OCI-LY3 (cell line): ENCODE measurements around the gene TUBE1.

Experiments
- EZH2phosphoT487 ChIP-seq: fragments of 200-600 bp; shearing (Covaris generic); IDR thresholded peaks from 2 replicates; pipeline ENCODE4 v1.6.1; 2018; ENCODE audit warnings: antibody characterized with exemption, mixed run types, low read depth
- TF ChIP-seq, protein P1 (sequence below): fragments of 200-600, 300-600 bp; sonication (generic); IDR thresholded peaks from 2 replicates; pipeline ENCODE4 v1.5.1; 2014; ENCODE audit warnings: antibody characterized with exemption, low read length, low read depth

DNA sequence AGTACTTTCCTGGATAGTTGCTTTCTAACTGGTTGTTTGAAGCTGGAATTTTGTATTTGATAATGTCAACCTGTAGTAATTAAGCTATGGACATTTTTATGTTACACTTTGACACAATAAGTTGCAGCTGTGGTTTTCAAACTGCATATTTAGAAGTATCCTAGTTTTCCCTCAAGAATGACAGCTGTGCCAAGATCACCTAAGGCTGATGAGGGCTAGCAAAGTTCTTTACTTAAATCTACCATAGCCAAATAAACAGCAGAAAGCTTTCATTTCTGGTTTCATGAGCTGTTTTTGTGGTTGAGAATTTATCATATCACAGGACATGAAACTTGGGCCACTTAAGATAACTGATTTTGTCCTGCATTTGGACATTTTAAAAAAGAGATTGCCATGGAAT lies 30.8 kb upstream of the TUBE1 start:
- TF ChIP-seq, protein P1, sequence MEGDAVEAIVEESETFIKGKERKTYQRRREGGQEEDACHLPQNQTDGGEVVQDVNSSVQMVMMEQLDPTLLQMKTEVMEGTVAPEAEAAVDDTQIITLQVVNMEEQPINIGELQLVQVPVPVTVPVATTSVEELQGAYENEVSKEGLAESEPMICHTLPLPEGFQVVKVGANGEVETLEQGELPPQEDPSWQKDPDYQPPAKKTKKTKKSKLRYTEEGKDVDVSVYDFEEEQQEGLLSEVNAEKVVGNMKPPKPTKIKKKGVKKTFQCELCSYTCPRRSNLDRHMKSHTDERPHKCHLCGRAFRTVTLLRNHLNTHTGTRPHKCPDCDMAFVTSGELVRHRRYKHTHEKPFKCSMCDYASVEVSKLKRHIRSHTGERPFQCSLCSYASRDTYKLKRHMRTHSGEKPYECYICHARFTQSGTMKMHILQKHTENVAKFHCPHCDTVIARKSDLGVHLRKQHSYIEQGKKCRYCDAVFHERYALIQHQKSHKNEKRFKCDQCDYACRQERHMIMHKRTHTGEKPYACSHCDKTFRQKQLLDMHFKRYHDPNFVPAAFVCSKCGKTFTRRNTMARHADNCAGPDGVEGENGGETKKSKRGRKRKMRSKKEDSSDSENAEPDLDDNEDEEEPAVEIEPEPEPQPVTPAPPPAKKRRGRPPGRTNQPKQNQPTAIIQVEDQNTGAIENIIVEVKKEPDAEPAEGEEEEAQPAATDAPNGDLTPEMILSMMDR = no peak
- TF ChIP-seq EZH2phosphoT487 = no peak
